Ovary (tissue), 9 donors: ENCODE results near the gene FAM117A. TPM values are rescaled to one million over a fixed set of nuclear protein-coding genes. Genes with fewer than 3 reads are reported as not detected.

Experiments
- DNase-seq, 5 donors: peaks; one replicate each; pipeline ENCODE4 v3.0.0-alpha.2; 2019 to 2020
- H3K27ac ChIP-seq, 2 donors: fragments of 200-600 bp; one replicate each; pipeline versions ENCODE4 v1.5.1 to v1.8.0; 2019 to 2022
- H3K27me3 ChIP-seq: fragments of 200-600 bp; one replicate; pipeline ENCODE4 v1.8.0; 2022
- H3K36me3 ChIP-seq: fragments of 200-600 bp; sonication (generic); one replicate; pipeline ENCODE4 v1.5.1; 2019
- H3K4me1 ChIP-seq: one replicate; pipeline ENCODE4 v1.8.1; 2013; ENCODE audit warnings: mild to moderate bottlenecking, moderate library complexity; ENCODE audit not compliant: insufficient read depth
- H3K4me3 ChIP-seq: fragments of 200-600 bp; sonication (generic); one replicate; pipeline ENCODE4 v1.5.1; 2017
- H3K9me3 ChIP-seq, 2 donors: fragments of 200-600 bp in 1 of 2; sonication (generic) in 1 of 2; one replicate each; pipeline versions ENCODE4 v1.5.1 to v1.8.1; 2013 to 2019; ENCODE audit warnings: mild to moderate bottlenecking in 1 of 2, moderate library complexity in 1 of 2
- EP300 ChIP-seq: sonication (generic); formaldehyde crosslinking; IDR thresholded peaks from one replicate; pipeline ENCODE4 v1.6.1; 2017; ENCODE audit warnings: antibody characterized with exemption
- POLR2A ChIP-seq: fragments of 450-650 bp; IDR thresholded peaks from one replicate; pipeline ENCODE4 v1.6.1; 2017; ENCODE audit warnings: antibody characterized with exemption, mild to moderate bottlenecking, moderate library complexity
- WGBS, 3 donors: extraction: QIAGEN DNeasy Blood & Tissue Kit in 1 of 3; methylation state at CpG; one replicate each; pipeline versions ENCODE4 v1.1.5 to v1.1.7; 2013 to 2017; 5-methylcytosine and 5-hydroxymethylcytosine counted together
- intact Hi-C, 4 donors: fragments of 100-400 bp; cut with DNase I; formaldehyde crosslinking; loops; one replicate each; pipeline versions ENCODE4 v1.11.0 to v1.15.1; 2022 to 2023
- polyA plus RNA-seq, 2 donors: library from polyadenylated mRNA; stranded (reverse); fragments of 200-250 nt in 1 of 2; fragments of 350-450 nt in 1 of 2; fragmentation: Illumina TruSeq in 1 of 2; extraction: RNeasy Lipid Tissue Mini Kit (QIAGEN cat#74804) in 1 of 2; gene quantifications; one replicate each; pipeline ENCODE4 v1.2.3, GENCODE V29; 2013 to 2014
- total RNA-seq, 7 donors: library from RNA; depleted of rRNA in 2 of 7; stranded (reverse); fragments of >200 nt in 2 of 7; fragmentation: NEBNext Ultra II Directional in 3 of 7; extraction: Animal tissue kit (Norgen Biotek cat#: 25700) in 3 of 7; gene quantifications; one replicate each; pipeline versions ENCODE4 v1.1.0 to v1.2.4, GENCODE V29; 2016 to 2023
- TF ChIP-seq, protein P1 (sequence below), 3 donors: fragments of 450-650 bp in 2 of 3; fragments of 200-600 bp in 1 of 3; IDR thresholded peaks; one replicate each; pipeline versions ENCODE4 v1.5.1 to v1.8.0; 2016 to 2022; ENCODE audit warnings: antibody characterized with exemption in 3 of 3, mild to moderate bottlenecking in 1 of 3
- donor health status: DM: no; HTN: no; CAD: no; lungs with moderate emphysema.
- donor health status: DM: no; HTN: no; CAD: no.
- donor health status: Bipolar disorder and iron deficiency.
- donor health status: DM: yes; HTN: yes; CAD: no.
- donor health status: DM: no; HTN: no; CAD: no.
- donor health status: DM: yes; HTN: yes; CAD: no.

FAM117A gene
- total and polyA plus RNA-seq, 9 donors = 15.0 to 30.4 (median 19.0) TPM

DNA sequence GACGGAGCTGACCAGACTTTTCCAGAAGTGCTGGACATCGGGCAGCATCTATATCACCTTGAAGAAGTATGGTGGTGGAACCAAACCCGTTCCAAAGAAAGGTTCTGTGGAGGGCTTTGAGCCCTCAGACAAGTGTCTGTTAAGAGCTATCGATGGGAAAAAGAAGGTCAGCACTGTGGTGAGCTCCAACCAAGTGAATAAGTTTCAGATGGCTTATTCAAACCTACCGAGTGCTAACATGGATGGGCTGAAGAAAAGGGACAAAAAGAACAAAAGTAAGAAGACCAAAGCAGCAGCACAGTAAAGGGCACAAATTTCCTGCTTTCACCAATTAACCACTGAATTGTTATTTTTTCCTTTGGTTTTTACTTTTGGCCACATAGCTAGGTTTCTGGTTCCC lies 31.4 kb upstream of the FAM117A start:
- TF ChIP-seq EP300 (no peak), POLR2A (no peak)
- TF ChIP-seq, protein P1, sequence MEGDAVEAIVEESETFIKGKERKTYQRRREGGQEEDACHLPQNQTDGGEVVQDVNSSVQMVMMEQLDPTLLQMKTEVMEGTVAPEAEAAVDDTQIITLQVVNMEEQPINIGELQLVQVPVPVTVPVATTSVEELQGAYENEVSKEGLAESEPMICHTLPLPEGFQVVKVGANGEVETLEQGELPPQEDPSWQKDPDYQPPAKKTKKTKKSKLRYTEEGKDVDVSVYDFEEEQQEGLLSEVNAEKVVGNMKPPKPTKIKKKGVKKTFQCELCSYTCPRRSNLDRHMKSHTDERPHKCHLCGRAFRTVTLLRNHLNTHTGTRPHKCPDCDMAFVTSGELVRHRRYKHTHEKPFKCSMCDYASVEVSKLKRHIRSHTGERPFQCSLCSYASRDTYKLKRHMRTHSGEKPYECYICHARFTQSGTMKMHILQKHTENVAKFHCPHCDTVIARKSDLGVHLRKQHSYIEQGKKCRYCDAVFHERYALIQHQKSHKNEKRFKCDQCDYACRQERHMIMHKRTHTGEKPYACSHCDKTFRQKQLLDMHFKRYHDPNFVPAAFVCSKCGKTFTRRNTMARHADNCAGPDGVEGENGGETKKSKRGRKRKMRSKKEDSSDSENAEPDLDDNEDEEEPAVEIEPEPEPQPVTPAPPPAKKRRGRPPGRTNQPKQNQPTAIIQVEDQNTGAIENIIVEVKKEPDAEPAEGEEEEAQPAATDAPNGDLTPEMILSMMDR (IDR thresholded peaks at IDR 0.05) = no peak
- no peaks in the 10 kb centered on the region for H3K27me3 ChIP-seq
- no peak overlapping the region for H3K4me3 ChIP-seq
- H3K27ac ChIP-seq = no peak overlapping the region
- H3K4me1 ChIP-seq = peaks cover 2% of the 10 kb centered on the region
- WGBS, 3 donors = 71 to 86% (median 77%) methylated on average over 5 of the region's 5 CpGs
- H3K9me3 ChIP-seq = no peaks in the 10 kb centered on the region
- no peak for DNase-seq
- H3K36me3 ChIP-seq = no peaks in the 10 kb centered on the region
- intact Hi-C loops = no loop called here

DNA sequence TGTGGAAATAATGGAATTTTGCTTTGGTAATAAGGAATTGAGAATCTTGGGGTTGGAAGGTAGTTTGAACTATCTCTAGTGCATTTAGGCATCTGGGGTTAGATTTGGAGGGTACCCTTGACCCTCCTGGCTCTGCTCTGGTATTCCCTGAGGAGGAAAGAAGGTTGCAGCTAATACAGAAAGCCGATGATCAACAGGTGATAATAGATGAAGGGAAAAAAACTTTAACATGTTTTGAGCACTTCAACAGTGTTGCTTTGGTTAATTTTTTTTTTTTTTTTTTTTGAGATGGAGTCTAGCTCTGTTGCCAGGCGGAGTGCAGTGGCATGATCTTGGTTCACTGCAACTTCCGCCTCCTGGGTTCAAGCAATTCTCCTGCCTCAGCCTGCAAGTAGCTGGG lies 29.4 kb upstream of the FAM117A start:
- TF ChIP-seq EP300 (no peak), POLR2A (no peak)
- TF ChIP-seq, protein P1 (IDR thresholded peaks at IDR 0.05) = no peak
- intact Hi-C loops = no loop called here
- H3K9me3 ChIP-seq = no peaks in the 10 kb centered on the region
- DNase-seq = no peak
- no peak overlapping the region for H3K27ac ChIP-seq
- H3K36me3 ChIP-seq = no peaks in the 10 kb centered on the region
- no peaks in the 10 kb centered on the region for H3K27me3 ChIP-seq
- no peak overlapping the region for H3K4me3 ChIP-seq
- 87 to 92% (median 92%) methylated on average over 3 of the region's 3 CpGs for WGBS, 3 donors
- H3K4me1 ChIP-seq = peaks cover 2% of the 10 kb centered on the region

DNA sequence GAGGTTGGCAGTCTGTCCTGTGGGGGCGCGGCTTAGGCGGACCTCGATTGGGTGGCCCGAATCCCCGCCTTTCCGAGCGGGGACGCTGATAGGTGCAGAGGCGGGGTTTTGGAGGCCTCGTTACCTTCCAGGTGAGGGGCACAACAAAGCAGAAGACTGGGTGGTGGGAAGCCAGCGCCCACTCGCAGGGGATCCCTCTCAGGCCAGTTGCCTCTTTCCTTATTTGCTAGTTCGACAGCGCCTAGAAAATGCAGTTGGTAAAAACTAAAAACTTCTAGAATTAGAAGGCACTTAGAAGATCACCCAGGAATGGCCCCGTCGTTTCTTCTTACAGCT lies 25.3 kb upstream of the FAM117A start:
- 1 to 3% (median 3%) methylated on average over 17 of the region's 17 CpGs for WGBS, 3 donors
- peaks cover 6% of the 10 kb centered on the region for H3K4me1 ChIP-seq
- TF ChIP-seq, protein P1 (IDR thresholded peaks at IDR 0.05) = no peak
- peak overlapping the region; percentile 74 for H3K4me3 ChIP-seq
- no peak overlapping the region for H3K27ac ChIP-seq
- no peaks in the 10 kb centered on the region for H3K27me3 ChIP-seq
- no peak for DNase-seq
- H3K9me3 ChIP-seq = no peaks in the 10 kb centered on the region
- intact Hi-C loops = no loop called here
- H3K36me3 ChIP-seq = no peaks in the 10 kb centered on the region

DNA sequence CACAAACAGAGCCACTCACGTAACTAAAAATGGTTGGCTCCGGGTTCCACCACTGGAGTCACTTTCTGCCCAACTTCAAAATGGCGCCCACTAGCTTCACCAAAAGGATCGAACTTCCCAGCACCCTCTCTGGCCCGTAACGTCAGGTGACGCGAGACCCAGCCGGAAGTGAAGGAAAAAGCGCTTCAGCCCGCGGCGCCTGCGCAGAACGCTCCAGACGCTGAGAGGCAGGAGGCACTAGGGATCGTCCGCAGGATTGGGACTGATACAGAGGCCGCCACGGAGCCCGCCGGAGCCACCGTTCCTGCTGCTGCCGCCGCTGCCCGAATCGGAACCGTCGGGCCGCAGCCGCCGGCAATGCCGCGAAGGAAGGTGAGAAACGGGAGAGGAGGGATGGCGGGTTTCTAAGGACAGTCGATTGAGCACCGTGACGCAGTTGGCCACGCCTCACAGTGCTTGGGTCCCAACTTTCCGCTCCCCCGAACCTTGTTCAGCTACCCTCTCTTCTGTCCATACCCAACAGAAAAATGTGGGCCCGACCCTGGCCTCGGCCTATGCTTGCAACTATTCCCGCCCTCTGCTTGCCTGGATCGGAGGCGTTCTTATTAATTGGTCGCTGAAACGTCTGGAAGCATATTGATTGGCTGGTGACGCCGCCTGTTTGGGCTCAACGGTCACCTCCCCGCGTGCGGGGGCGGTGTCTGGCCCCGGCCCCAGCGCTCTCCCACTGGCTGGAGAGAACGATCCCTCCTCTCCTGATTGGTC lies 24.7 kb upstream of the FAM117A start, which contains the start of gene KAT7:
Gene KAT7, plus strand, starts transcription at position 204 of the 765 bp plus-strand sequence. Its CDS starts 154 bp downstream, at position 358.
- 0% methylated on average over 39 to 59 of the region's 59 CpGs for WGBS, 3 donors
- peak within 1 kb of the TSS; percentile 74 for H3K4me3 ChIP-seq
- peak; percentile 99 for DNase-seq
- no peaks in the 10 kb centered on the region for H3K9me3 ChIP-seq
- peaks cover 6% of the 10 kb centered on the region for H3K4me1 ChIP-seq
- peak within 1 kb of the TSS; percentile 80 to 98 for H3K27ac ChIP-seq
- TF ChIP-seq POLR2A = peak; percentile 96
- TF ChIP-seq EP300 = no peak
- TF ChIP-seq, protein P1 (IDR thresholded peaks at IDR 0.05) = peak in 2 of 3 donors; percentile 25 to 53
- intact Hi-C loops = no loop called here
- no peaks in the 10 kb centered on the region for H3K27me3 ChIP-seq
- H3K36me3 ChIP-seq = no peaks in the 10 kb centered on the region
